Keratinocyte (primary cell): ENCODE results near the gene LRRTM1. TPM values are rescaled to one million over a fixed set of nuclear protein-coding genes. Genes with fewer than 3 reads are reported as not detected.

Experiments used
- DNase-seq: peaks from one replicate; pipeline ENCODE4 v3.0.0-alpha.2; 2011; ENCODE audit warnings: low read depth, missing footprints, low spot score
- FAIRE-seq: peaks from 2 replicates; lab custom pipeline; 2011; peaks lifted over from hg19 to GRCh38; lab: Jason Lieb, UNC
- H2AFZ ChIP-seq: 2 replicates; pipeline ENCODE4 v1.6.0; 2012; ENCODE audit warnings: low read length, control low read depth, inconsistent platforms; ENCODE audit not compliant: control insufficient read depth
- H3K27ac ChIP-seq: 2 replicates; pipeline ENCODE4 v1.5.1; 2011; ENCODE audit warnings: low read length; ENCODE audit not compliant: control insufficient read depth, insufficient read depth
- H3K27me3 ChIP-seq: 3 replicates; pipeline ENCODE4 v1.6.0; 2011; ENCODE audit warnings: low read length; ENCODE audit not compliant: control insufficient read depth, insufficient read depth; ENCODE audit errors: extremely low read depth
- H3K36me3 ChIP-seq, 2 experiments: 2 replicates in 1 of 2; 3 replicates in 1 of 2; pipeline ENCODE4 v1.5.1; 2011; ENCODE audit warnings: low read length in 2 of 2, mild to moderate bottlenecking in 1 of 2; ENCODE audit not compliant: control insufficient read depth in 2 of 2, insufficient read depth in 2 of 2; ENCODE audit errors: extremely low read depth in 1 of 2
- H3K4me1 ChIP-seq: 3 replicates; pipeline ENCODE4 v1.5.1; 2011; ENCODE audit warnings: low read length; ENCODE audit not compliant: control insufficient read depth, insufficient read depth; ENCODE audit errors: extremely low read depth
- H3K4me2 ChIP-seq: 3 replicates; pipeline ENCODE4 v1.6.0; 2011; ENCODE audit warnings: low read depth, low read length; ENCODE audit not compliant: control insufficient read depth, insufficient read depth; ENCODE audit errors: extremely low read depth
- H3K4me3 ChIP-seq, 3 experiments: fragments of 200-600 bp in 1 of 3; sonication (generic) in 1 of 3; 2 replicates in 2 of 3; 3 replicates in 1 of 3; pipeline ENCODE4 v1.5.1; 2011 to 2016; ENCODE audit warnings: low read length in 3 of 3, mild to moderate bottlenecking in 3 of 3, control low read depth in 2 of 3, inconsistent platforms in 1 of 3, low read depth in 1 of 3, mixed read lengths in 1 of 3, mixed run types in 1 of 3, moderate library complexity in 1 of 3; ENCODE audit not compliant: control insufficient read depth in 2 of 3, insufficient read depth in 2 of 3; ENCODE audit errors: extremely low read depth in 1 of 3
- H3K79me2 ChIP-seq: 2 replicates; pipeline ENCODE4 v1.6.0; 2012; ENCODE audit warnings: low read length; ENCODE audit not compliant: control insufficient read depth, insufficient read depth
- H3K9ac ChIP-seq: 3 replicates; pipeline ENCODE4 v1.6.0; 2011; ENCODE audit warnings: low read length; ENCODE audit not compliant: control insufficient read depth, insufficient read depth; ENCODE audit errors: extremely low read depth
- H3K9me1 ChIP-seq: 3 replicates; pipeline ENCODE4 v1.6.0; 2011; ENCODE audit warnings: low read length; ENCODE audit not compliant: control insufficient read depth, insufficient read depth; ENCODE audit errors: extremely low read depth
- H3K9me3 ChIP-seq: 2 replicates; pipeline ENCODE4 v1.5.1; 2012; ENCODE audit warnings: low read depth, low read length; ENCODE audit not compliant: control insufficient read depth
- H4K20me1 ChIP-seq: 3 replicates; pipeline ENCODE4 v1.6.0; 2011; ENCODE audit warnings: low read length; ENCODE audit not compliant: control insufficient read depth, insufficient read depth; ENCODE audit errors: extremely low read depth
- EZH2 ChIP-seq: IDR thresholded peaks from one replicate; pipeline ENCODE4 v1.6.1; 2012; ENCODE audit warnings: inconsistent platforms, mild to moderate bottlenecking, low read length, moderate library complexity
- dilution Hi-C: fragments of 300-500 bp; cut with MboI; formaldehyde crosslinking; loops from one replicate; pipeline ENCODE4 v1.7.0; 2020; ENCODE audit warnings: low sequenced_read_pairs; ENCODE audit not compliant: extremely low pct_ligation_motif_present
- polyA plus RNA-seq, 5 experiments: library from polyadenylated mRNA; depleted of rRNA in 3 of 5; stranded (reverse) in 3 of 5; stranded (forward) in 1 of 5; unstranded in 1 of 5; fragments of >200 nt; gene quantifications; 1 replicate in 1 of 5; 2 replicates in 3 of 5; 3 replicates in 1 of 5; pipeline versions ENCODE4 v1.2.1 to v1.2.3, GENCODE V29; 2011 to 2012; ENCODE audit warnings: missing spikeins in 2 of 5, low read depth in 1 of 5, low replicate concordance in 1 of 5
- TF ChIP-seq, protein P1 (sequence below), 3 experiments: IDR thresholded peaks in 1 of 3; conservative IDR thresholded peaks in 1 of 3; optimal IDR thresholded peaks in 1 of 3; 2 replicates in 2 of 3; 3 replicates in 1 of 3; pipeline versions ENCODE3 to v1.5.1; 2011; ENCODE audit warnings: low read length in 3 of 3, mild to moderate bottlenecking in 3 of 3, moderate library complexity in 2 of 3, control low read depth in 1 of 3, inconsistent platforms in 1 of 3; ENCODE audit not compliant: insufficient read depth in 2 of 3; ENCODE audit errors: extremely low read depth in 1 of 3

LRRTM1 gene
- polyA plus RNA-seq, 1 donor (not counting 4 experiments of a cell fraction or from before 2014, with no cell fraction given) = not detected

DNA sequence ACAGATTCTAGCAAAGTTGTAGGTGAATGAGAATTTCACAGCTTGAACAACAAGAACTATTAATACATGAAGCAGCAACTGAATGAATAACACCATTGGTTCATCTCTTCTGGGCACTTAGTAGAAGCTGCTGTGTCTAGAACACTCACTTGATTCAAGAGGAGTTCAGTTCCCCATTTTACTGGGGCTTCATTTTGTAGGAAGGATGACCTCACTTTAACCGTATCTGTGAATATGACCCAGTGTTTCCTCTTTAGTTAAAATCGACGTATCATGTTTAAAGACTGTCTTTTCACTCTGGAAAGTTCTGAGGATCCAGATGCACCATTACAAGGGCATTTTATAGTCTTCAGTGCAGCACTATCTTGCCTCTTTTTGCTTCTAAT lies 47.8 kb downstream of the LRRTM1 start:
- Histone ChIP-seq H3K9me3 (no peaks in the 10 kb centered on the region), H3K4me3 (no peak overlapping the region), H3K27me3 (no peaks in the 10 kb centered on the region), H3K4me1 (no peaks in the 10 kb centered on the region), H3K27ac (no peak overlapping the region), H4K20me1 (no peaks in the 10 kb centered on the region), H2AFZ (no peak overlapping the region), H3K9ac (no peak overlapping the region), H3K79me2 (no peaks in the 10 kb centered on the region), H3K36me3 (no peaks in the 10 kb centered on the region), H3K9me1 (no peaks in the 10 kb centered on the region), H3K4me2 (no peak overlapping the region)
- DNase-seq (no peak), FAIRE-seq (no peak)
- dilution Hi-C loops = no loop called here
- TF ChIP-seq EZH2 = no peak
- TF ChIP-seq, protein P1, sequence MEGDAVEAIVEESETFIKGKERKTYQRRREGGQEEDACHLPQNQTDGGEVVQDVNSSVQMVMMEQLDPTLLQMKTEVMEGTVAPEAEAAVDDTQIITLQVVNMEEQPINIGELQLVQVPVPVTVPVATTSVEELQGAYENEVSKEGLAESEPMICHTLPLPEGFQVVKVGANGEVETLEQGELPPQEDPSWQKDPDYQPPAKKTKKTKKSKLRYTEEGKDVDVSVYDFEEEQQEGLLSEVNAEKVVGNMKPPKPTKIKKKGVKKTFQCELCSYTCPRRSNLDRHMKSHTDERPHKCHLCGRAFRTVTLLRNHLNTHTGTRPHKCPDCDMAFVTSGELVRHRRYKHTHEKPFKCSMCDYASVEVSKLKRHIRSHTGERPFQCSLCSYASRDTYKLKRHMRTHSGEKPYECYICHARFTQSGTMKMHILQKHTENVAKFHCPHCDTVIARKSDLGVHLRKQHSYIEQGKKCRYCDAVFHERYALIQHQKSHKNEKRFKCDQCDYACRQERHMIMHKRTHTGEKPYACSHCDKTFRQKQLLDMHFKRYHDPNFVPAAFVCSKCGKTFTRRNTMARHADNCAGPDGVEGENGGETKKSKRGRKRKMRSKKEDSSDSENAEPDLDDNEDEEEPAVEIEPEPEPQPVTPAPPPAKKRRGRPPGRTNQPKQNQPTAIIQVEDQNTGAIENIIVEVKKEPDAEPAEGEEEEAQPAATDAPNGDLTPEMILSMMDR (optimal IDR thresholded peaks at IDR 0.05 in 1 of 3, IDR thresholded peaks at IDR 0.05 in 1 of 3, conservative IDR thresholded peaks at IDR 0.05 in 1 of 3; ENCODE audit: extremely low read depth in 1 of 3, insufficient read depth in 2 of 3, low read length in 3 of 3) = no peak

DNA sequence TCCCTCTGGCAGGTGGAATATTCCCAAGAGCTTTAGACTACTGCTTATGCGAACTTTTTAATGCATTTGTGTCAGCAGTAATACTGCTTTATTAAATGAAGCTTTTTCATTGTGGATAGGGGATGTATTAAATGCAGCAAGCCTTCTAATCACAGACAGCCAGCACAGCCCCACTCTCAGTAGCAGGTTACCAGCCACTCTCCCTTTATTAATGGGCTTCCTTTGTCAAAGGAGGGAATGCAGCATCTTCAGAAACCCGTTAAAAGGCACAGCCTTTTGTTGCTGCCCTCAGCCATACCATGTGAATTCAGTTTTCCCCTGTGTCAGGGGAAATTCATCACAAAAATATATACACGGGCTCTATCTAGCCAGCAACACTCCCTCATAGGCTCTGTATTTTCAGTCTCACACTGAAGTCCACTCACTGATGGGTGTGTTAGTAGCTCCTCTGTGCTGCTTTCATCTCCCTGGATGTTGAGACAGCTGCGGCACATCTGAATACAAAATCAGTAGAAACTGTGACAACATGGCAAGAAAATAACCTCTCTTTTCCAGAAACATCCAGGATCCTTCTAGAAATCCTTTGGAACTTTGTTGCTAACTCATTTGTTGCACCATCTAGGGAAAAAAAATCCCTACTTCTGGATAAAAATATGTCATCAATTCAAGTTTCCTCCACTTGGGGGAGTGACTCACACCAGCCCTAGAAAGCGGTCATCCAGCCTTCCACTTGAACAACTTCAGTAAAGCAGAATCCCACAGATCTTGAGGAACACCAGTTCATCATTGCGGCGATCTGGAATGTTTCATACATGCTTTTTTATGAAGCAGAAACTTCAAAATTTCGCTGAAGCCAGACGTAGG lies 48.4 kb downstream of the LRRTM1 start:
- DNase-seq = no peak
- no peak overlapping the region for H3K9ac ChIP-seq
- no peaks in the 10 kb centered on the region for H3K4me1 ChIP-seq
- no peak overlapping the region for H3K4me2 ChIP-seq
- H3K9me3 ChIP-seq = no peaks in the 10 kb centered on the region
- H3K79me2 ChIP-seq = no peaks in the 10 kb centered on the region
- H3K9me1 ChIP-seq = no peaks in the 10 kb centered on the region
- dilution Hi-C loops = no loop called here
- no peak overlapping the region for H2AFZ ChIP-seq
- no peaks in the 10 kb centered on the region for H3K36me3 ChIP-seq
- TF ChIP-seq EZH2 = no peak
- TF ChIP-seq, protein P1 (optimal IDR thresholded peaks at IDR 0.05 in 1 of 3, IDR thresholded peaks at IDR 0.05 in 1 of 3, conservative IDR thresholded peaks at IDR 0.05 in 1 of 3; ENCODE audit: extremely low read depth in 1 of 3, insufficient read depth in 2 of 3, low read length in 3 of 3) = no peak
- H3K27ac ChIP-seq = no peak overlapping the region
- H3K27me3 ChIP-seq = no peaks in the 10 kb centered on the region
- FAIRE-seq = no peak
- no peak overlapping the region for H3K4me3 ChIP-seq
- H4K20me1 ChIP-seq = no peaks in the 10 kb centered on the region
